Keratinocyte (primary cell): Measurements from ENCODE around the gene SPOCK1. TPM values are rescaled to one million over a fixed set of nuclear protein-coding genes. Genes with fewer than 3 reads are reported as not detected.

ENCODE experiments used
- DNase-seq: peaks from one replicate; pipeline ENCODE4 v3.0.0-alpha.2; 2011; ENCODE audit warnings: low read depth, missing footprints, low spot score
- FAIRE-seq: peaks from 2 replicates; lab custom pipeline; 2011; peaks lifted over from hg19 to GRCh38; lab: Jason Lieb, UNC
- H2AFZ ChIP-seq: 2 replicates; pipeline ENCODE4 v1.6.0; 2012; ENCODE audit warnings: low read length, control low read depth, inconsistent platforms; ENCODE audit not compliant: control insufficient read depth
- H3K27ac ChIP-seq: 2 replicates; pipeline ENCODE4 v1.5.1; 2011; ENCODE audit warnings: low read length; ENCODE audit not compliant: control insufficient read depth, insufficient read depth
- H3K27me3 ChIP-seq: 3 replicates; pipeline ENCODE4 v1.6.0; 2011; ENCODE audit warnings: low read length; ENCODE audit not compliant: control insufficient read depth, insufficient read depth; ENCODE audit errors: extremely low read depth
- H3K36me3 ChIP-seq, 2 experiments: 2 replicates in 1 of 2; 3 replicates in 1 of 2; pipeline ENCODE4 v1.5.1; 2011; ENCODE audit warnings: low read length in 2 of 2, mild to moderate bottlenecking in 1 of 2; ENCODE audit not compliant: control insufficient read depth in 2 of 2, insufficient read depth in 2 of 2; ENCODE audit errors: extremely low read depth in 1 of 2
- H3K4me1 ChIP-seq: 3 replicates; pipeline ENCODE4 v1.5.1; 2011; ENCODE audit warnings: low read length; ENCODE audit not compliant: control insufficient read depth, insufficient read depth; ENCODE audit errors: extremely low read depth
- H3K4me2 ChIP-seq: 3 replicates; pipeline ENCODE4 v1.6.0; 2011; ENCODE audit warnings: low read depth, low read length; ENCODE audit not compliant: control insufficient read depth, insufficient read depth; ENCODE audit errors: extremely low read depth
- H3K4me3 ChIP-seq, 3 experiments: fragments of 200-600 bp in 1 of 3; sonication (generic) in 1 of 3; 2 replicates in 2 of 3; 3 replicates in 1 of 3; pipeline ENCODE4 v1.5.1; 2011 to 2016; ENCODE audit warnings: low read length in 3 of 3, mild to moderate bottlenecking in 3 of 3, control low read depth in 2 of 3, inconsistent platforms in 1 of 3, low read depth in 1 of 3, mixed read lengths in 1 of 3, mixed run types in 1 of 3, moderate library complexity in 1 of 3; ENCODE audit not compliant: control insufficient read depth in 2 of 3, insufficient read depth in 2 of 3; ENCODE audit errors: extremely low read depth in 1 of 3
- H3K79me2 ChIP-seq: 2 replicates; pipeline ENCODE4 v1.6.0; 2012; ENCODE audit warnings: low read length; ENCODE audit not compliant: control insufficient read depth, insufficient read depth
- H3K9ac ChIP-seq: 3 replicates; pipeline ENCODE4 v1.6.0; 2011; ENCODE audit warnings: low read length; ENCODE audit not compliant: control insufficient read depth, insufficient read depth; ENCODE audit errors: extremely low read depth
- H3K9me1 ChIP-seq: 3 replicates; pipeline ENCODE4 v1.6.0; 2011; ENCODE audit warnings: low read length; ENCODE audit not compliant: control insufficient read depth, insufficient read depth; ENCODE audit errors: extremely low read depth
- H3K9me3 ChIP-seq: 2 replicates; pipeline ENCODE4 v1.5.1; 2012; ENCODE audit warnings: low read depth, low read length; ENCODE audit not compliant: control insufficient read depth
- H4K20me1 ChIP-seq: 3 replicates; pipeline ENCODE4 v1.6.0; 2011; ENCODE audit warnings: low read length; ENCODE audit not compliant: control insufficient read depth, insufficient read depth; ENCODE audit errors: extremely low read depth
- EZH2 ChIP-seq: IDR thresholded peaks from one replicate; pipeline ENCODE4 v1.6.1; 2012; ENCODE audit warnings: inconsistent platforms, mild to moderate bottlenecking, low read length, moderate library complexity
- dilution Hi-C: fragments of 300-500 bp; cut with MboI; formaldehyde crosslinking; loops from one replicate; pipeline ENCODE4 v1.7.0; 2020; ENCODE audit warnings: low sequenced_read_pairs; ENCODE audit not compliant: extremely low pct_ligation_motif_present
- polyA plus RNA-seq, 5 experiments: library from polyadenylated mRNA; depleted of rRNA in 3 of 5; stranded (reverse) in 3 of 5; stranded (forward) in 1 of 5; unstranded in 1 of 5; fragments of >200 nt; gene quantifications; 1 replicate in 1 of 5; 2 replicates in 3 of 5; 3 replicates in 1 of 5; pipeline versions ENCODE4 v1.2.1 to v1.2.3, GENCODE V29; 2011 to 2012; ENCODE audit warnings: missing spikeins in 2 of 5, low read depth in 1 of 5, low replicate concordance in 1 of 5
- TF ChIP-seq, protein P1 (sequence below), 3 experiments: IDR thresholded peaks in 1 of 3; conservative IDR thresholded peaks in 1 of 3; optimal IDR thresholded peaks in 1 of 3; 2 replicates in 2 of 3; 3 replicates in 1 of 3; pipeline versions ENCODE3 to v1.5.1; 2011; ENCODE audit warnings: low read length in 3 of 3, mild to moderate bottlenecking in 3 of 3, moderate library complexity in 2 of 3, control low read depth in 1 of 3, inconsistent platforms in 1 of 3; ENCODE audit not compliant: insufficient read depth in 2 of 3; ENCODE audit errors: extremely low read depth in 1 of 3

The SPOCK1 gene
- polyA plus RNA-seq, 1 donor (not counting 4 experiments of a cell fraction or from before 2014, with no cell fraction given) = 5.5 TPM

DNA sequence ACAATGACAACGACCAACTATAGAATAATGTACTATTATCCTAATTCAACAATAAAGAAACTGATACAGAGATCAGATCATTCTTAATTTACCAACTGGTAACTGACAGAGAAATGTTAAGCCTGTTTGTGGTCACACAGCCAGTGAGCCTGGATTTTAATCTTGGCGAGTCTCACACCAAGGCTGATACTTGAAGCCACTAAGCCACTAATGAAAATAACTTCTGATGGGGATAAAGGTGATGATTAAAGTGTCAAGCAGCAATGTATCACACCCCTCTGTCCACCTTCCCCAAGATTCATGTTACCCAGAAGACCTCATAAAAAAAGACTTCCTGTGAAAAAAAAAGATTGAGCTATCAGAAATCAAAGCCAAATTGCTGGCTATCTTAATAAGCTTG is 350.5 kb downstream of the SPOCK1 start:
- no peak overlapping the region for H3K9ac ChIP-seq
- no peaks in the 10 kb centered on the region for H3K9me1 ChIP-seq
- H3K9me3 ChIP-seq = no peaks in the 10 kb centered on the region
- no peak for TF ChIP-seq EZH2
- TF ChIP-seq, protein P1, sequence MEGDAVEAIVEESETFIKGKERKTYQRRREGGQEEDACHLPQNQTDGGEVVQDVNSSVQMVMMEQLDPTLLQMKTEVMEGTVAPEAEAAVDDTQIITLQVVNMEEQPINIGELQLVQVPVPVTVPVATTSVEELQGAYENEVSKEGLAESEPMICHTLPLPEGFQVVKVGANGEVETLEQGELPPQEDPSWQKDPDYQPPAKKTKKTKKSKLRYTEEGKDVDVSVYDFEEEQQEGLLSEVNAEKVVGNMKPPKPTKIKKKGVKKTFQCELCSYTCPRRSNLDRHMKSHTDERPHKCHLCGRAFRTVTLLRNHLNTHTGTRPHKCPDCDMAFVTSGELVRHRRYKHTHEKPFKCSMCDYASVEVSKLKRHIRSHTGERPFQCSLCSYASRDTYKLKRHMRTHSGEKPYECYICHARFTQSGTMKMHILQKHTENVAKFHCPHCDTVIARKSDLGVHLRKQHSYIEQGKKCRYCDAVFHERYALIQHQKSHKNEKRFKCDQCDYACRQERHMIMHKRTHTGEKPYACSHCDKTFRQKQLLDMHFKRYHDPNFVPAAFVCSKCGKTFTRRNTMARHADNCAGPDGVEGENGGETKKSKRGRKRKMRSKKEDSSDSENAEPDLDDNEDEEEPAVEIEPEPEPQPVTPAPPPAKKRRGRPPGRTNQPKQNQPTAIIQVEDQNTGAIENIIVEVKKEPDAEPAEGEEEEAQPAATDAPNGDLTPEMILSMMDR (optimal IDR thresholded peaks at IDR 0.05 in 1 of 3, IDR thresholded peaks at IDR 0.05 in 1 of 3, conservative IDR thresholded peaks at IDR 0.05 in 1 of 3; ENCODE audit: extremely low read depth in 1 of 3, insufficient read depth in 2 of 3, low read length in 3 of 3) = no peak
- no peak overlapping the region for H3K4me3 ChIP-seq
- H3K27me3 ChIP-seq = no peaks in the 10 kb centered on the region
- dilution Hi-C loops = no loop called here
- H3K4me2 ChIP-seq = no peak overlapping the region
- H3K27ac ChIP-seq = no peak overlapping the region
- no peaks in the 10 kb centered on the region for H4K20me1 ChIP-seq
- H3K36me3 ChIP-seq = no peaks in the 10 kb centered on the region
- H3K4me1 ChIP-seq = peaks cover 16% of the 10 kb centered on the region
- no peaks in the 10 kb centered on the region for H3K79me2 ChIP-seq
- FAIRE-seq (no peak), DNase-seq (no peak)
- H2AFZ ChIP-seq = no peak overlapping the region

DNA sequence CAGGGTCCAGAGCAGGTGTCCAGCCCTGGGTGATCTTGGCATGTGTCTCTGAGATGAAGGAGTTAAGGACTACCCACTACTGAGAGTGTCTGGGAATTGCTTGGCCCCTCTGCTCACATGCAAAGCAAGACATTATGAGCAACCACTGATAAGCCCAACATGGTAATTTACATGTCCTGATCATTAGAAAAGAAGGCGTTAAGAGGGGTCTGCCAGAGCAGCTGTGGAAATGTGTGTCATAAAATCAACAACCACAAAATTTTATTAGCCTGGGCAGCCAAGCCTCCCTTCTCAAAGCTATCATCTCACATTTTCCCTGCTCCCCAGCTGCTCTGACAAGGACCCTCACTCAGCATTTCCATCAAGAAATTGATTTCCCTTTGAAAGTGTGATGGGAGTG is 351.0 kb downstream of the SPOCK1 start:
- H3K79me2 ChIP-seq = no peaks in the 10 kb centered on the region
- DNase-seq (no peak), FAIRE-seq (no peak)
- no peaks in the 10 kb centered on the region for H3K9me1 ChIP-seq
- no peaks in the 10 kb centered on the region for H4K20me1 ChIP-seq
- H3K27ac ChIP-seq = no peak overlapping the region
- no peaks in the 10 kb centered on the region for H3K9me3 ChIP-seq
- TF ChIP-seq, protein P1 (optimal IDR thresholded peaks at IDR 0.05 in 1 of 3, IDR thresholded peaks at IDR 0.05 in 1 of 3, conservative IDR thresholded peaks at IDR 0.05 in 1 of 3; ENCODE audit: extremely low read depth in 1 of 3, insufficient read depth in 2 of 3, low read length in 3 of 3) = no peak
- TF ChIP-seq EZH2 = no peak
- H3K4me2 ChIP-seq = no peak overlapping the region
- H3K4me3 ChIP-seq = no peak overlapping the region
- H3K27me3 ChIP-seq = no peaks in the 10 kb centered on the region
- dilution Hi-C loops = no loop called here
- no peak overlapping the region for H3K9ac ChIP-seq
- H2AFZ ChIP-seq = no peak overlapping the region
- no peaks in the 10 kb centered on the region for H3K36me3 ChIP-seq
- peaks cover 21% of the 10 kb centered on the region for H3K4me1 ChIP-seq
